Nephron (organoid): ENCODE results near the gene WDR45B.

Experiments
- H3K27ac Mint-ChIP-seq, 3 experiments: 2 replicates each; pipeline ENCODE4 v1.8.0; 2020; ENCODE audit warnings: mixed read lengths in 3 of 3, mild to moderate bottlenecking in 2 of 3, moderate library complexity in 1 of 3
- H3K27me3 Mint-ChIP-seq: 2 replicates; pipeline ENCODE4 v1.8.0; 2021; ENCODE audit warnings: low read depth, mild to moderate bottlenecking, moderate library complexity, mixed read lengths
- H3K36me3 Mint-ChIP-seq: 2 replicates; pipeline ENCODE4 v1.8.0; 2020; ENCODE audit warnings: low read depth, mixed read lengths
- H3K4me1 Mint-ChIP-seq: 2 replicates; pipeline ENCODE4 v1.8.0; 2020; ENCODE audit warnings: mixed read lengths
- H3K4me3 Mint-ChIP-seq, 3 experiments: 2 replicates each; pipeline ENCODE4 v1.8.0; 2020; ENCODE audit warnings: mild to moderate bottlenecking in 3 of 3, mixed read lengths in 3 of 3, moderate library complexity in 2 of 3
- H3K9me3 Mint-ChIP-seq: 2 replicates; pipeline ENCODE4 v1.8.0; 2020; ENCODE audit warnings: mixed read lengths
- CTCF ChIP-seq, 3 experiments: fragments of 200-600 bp; sonication (generic); IDR thresholded peaks; one replicate each; pipeline ENCODE4 v1.5.0; 2021; ENCODE audit warnings: antibody characterized with exemption in 3 of 3; ENCODE audit not compliant: unreplicated experiment in 3 of 3

WDR45B gene

DNA sequence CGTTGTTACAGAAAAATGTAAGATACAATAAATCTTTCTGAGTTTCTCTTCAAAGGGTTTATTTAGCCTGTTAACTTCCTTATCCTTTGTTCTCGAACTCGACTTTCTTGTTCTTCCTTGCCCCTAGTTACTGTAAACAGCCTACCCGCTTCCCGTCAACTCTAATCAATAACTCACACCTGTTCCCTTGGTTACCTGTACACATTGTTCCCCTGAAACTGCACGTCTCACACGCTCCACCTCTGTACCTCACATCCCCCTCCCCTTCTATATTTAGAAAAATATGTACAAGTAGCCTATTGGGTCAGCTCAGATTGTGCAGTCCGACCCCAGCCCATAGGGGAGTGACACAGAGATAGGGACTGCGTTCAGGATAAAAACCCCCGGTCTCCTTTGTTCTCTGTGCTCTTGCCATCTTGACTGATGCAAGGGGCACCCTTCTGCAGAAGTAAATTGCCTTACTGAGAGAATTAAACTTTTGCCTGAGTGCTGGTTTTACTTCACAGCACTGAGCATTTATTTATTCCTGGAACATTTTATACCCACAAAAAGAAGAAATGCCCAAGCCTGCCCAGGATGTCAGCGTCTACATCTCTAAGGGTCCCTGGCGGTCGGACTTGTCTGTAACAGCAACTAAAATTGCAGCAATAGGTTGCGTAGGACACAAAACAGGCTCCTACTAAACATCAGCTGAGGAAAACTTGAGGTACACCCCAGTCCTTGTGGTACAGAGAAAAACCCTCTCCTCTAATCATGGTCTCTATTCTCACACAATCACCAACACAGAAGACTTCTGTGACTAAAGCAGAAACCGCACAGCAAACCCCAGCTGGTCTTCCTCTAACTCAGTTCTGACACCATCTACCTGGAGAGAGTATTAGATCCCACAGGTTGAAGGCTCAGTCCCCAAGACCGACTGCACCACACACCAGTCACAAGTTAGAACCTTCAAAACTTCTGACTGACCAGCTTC is 11.3 kb downstream of the WDR45B start:
- Mint-ChIP-seq H3K27me3 (no peaks in the 10 kb centered on the region), H3K36me3 (peaks cover 65% of the 10 kb centered on the region), H3K27ac (peak overlapping the region; percentile 19 to 92 (median 74)), H3K4me1 (peaks cover 5% of the 10 kb centered on the region), H3K4me3 (peak overlapping the region in 1 of 3 experiments; percentile 26), H3K9me3 (no peaks in the 10 kb centered on the region)
- no peak for TF ChIP-seq CTCF (IDR thresholded peaks at IDR 0.05; ENCODE audit: unreplicated experiment in 3 of 3)

DNA sequence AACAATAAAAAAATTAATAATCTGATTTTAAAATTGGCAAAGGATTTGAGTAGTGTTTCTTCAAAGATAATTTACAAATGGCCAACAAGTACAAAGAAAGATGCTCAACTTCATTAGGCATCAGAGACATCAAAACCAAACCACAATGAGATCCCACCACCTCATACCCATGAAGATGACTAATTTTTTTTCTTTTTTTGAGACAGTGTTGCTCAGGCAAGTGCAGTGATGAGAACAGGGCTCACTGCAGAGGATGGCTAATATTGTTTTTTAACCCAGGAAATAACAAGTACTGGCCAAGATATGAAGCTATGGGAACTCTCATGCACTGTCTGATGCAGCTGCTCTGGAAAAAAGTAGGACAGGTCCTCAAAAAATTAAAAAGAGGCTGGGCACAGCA is 14.9 kb downstream of the WDR45B start:
- Mint-ChIP-seq H3K9me3 (no peaks in the 10 kb centered on the region), H3K4me1 (peaks cover 5% of the 10 kb centered on the region), H3K36me3 (peaks cover 61% of the 10 kb centered on the region), H3K27me3 (no peaks in the 10 kb centered on the region), H3K4me3 (no peak overlapping the region), H3K27ac (no peak overlapping the region)
- no peak for TF ChIP-seq CTCF (IDR thresholded peaks at IDR 0.05; ENCODE audit: unreplicated experiment in 3 of 3)

DNA sequence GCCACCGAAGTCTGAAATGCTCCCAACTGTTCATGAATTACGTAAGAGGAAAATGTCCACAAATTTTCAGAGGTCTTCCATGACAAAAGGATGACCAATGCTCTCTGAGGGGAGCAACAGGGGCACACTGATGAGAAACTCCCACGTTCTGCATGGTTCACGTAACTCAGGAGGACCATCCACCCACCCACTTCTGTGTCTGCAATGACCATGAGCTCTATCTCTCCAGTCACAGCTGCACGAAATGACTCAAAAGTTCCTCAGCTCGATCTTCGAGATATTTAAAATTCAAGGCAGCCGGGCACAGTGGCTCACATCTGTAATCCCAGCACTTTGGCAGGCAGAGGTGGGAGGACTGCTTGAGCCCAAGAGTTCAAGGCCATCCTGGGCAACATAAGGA is 15.8 kb downstream of the WDR45B start:
- no peaks in the 10 kb centered on the region for H3K9me3 Mint-ChIP-seq
- TF ChIP-seq CTCF (IDR thresholded peaks at IDR 0.05; ENCODE audit: unreplicated experiment in 3 of 3) = no peak
- H3K36me3 Mint-ChIP-seq = peaks cover 65% of the 10 kb centered on the region
- no peak overlapping the region for H3K27ac Mint-ChIP-seq
- peaks cover 5% of the 10 kb centered on the region for H3K4me1 Mint-ChIP-seq
- H3K4me3 Mint-ChIP-seq = no peak overlapping the region
- no peaks in the 10 kb centered on the region for H3K27me3 Mint-ChIP-seq

DNA sequence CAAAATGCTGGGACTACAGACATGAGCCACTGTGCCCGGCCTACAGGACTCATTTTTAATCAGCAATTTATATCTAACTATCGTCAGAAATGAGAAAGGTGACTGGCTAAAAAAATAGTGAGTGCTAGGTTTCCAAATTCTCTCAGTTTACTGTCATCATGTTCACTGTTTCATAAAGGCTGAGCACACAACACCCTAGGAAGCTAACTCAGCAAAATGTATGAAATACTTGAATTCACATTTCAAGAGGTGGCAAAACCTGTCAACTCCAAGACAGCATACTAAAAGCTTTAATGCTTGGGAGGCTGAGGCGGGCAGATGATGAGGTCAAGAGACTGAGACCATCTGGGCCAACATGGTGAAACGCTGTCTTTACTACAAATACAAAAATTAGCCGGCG is 16.7 kb downstream of the WDR45B start:
- H3K4me1 Mint-ChIP-seq = peaks cover 2% of the 10 kb centered on the region
- H3K36me3 Mint-ChIP-seq = peaks cover 65% of the 10 kb centered on the region
- no peaks in the 10 kb centered on the region for H3K27me3 Mint-ChIP-seq
- H3K27ac Mint-ChIP-seq = no peak overlapping the region
- no peak for TF ChIP-seq CTCF (IDR thresholded peaks at IDR 0.05; ENCODE audit: unreplicated experiment in 3 of 3)
- H3K4me3 Mint-ChIP-seq = no peak overlapping the region
- no peaks in the 10 kb centered on the region for H3K9me3 Mint-ChIP-seq

GRCh38 chr17:82630212-82630611 is 18.0 kb downstream of the WDR45B start:
- no peak for TF ChIP-seq CTCF (IDR thresholded peaks at IDR 0.05; ENCODE audit: unreplicated experiment in 3 of 3)
- Mint-ChIP-seq H3K36me3 (peaks cover 66% of the 10 kb centered on the region), H3K4me1 (no peaks in the 10 kb centered on the region), H3K4me3 (no peak overlapping the region), H3K9me3 (no peaks in the 10 kb centered on the region), H3K27ac (peak overlapping the region in 1 of 3 experiments; percentile 16), H3K27me3 (no peaks in the 10 kb centered on the region)

DNA sequence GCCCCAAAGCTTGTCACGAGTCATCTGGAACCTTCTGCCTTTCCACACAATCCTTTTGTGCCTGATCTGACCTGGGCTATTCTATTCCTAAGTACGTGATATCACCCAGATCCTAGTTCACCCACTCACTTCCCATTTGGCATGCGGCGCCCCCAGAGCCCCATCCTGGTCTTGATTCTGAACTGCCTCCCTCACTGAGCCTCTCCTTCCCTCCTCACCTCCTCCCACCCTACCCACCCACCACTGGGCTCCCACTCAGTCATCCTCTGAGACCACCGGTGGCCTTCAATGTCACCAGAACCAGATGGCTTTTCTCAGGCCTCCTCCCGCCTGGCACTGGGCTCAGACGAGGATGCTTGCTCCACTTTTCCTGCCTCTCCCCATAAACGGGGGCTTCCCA is 18.5 kb downstream of the WDR45B start:
- TF ChIP-seq CTCF (IDR thresholded peaks at IDR 0.05; ENCODE audit: unreplicated experiment in 3 of 3) = no peak
- Mint-ChIP-seq H3K4me3 (no peak overlapping the region), H3K9me3 (no peaks in the 10 kb centered on the region), H3K4me1 (no peaks in the 10 kb centered on the region), H3K27me3 (no peaks in the 10 kb centered on the region), H3K36me3 (peaks cover 66% of the 10 kb centered on the region), H3K27ac (no peak overlapping the region)
